ENCODE data around the gene OPRD1.
"Not testable (repeated sequence)": the region's sequence is repeated elsewhere in the genome, so short reads cannot be mapped to it uniquely, and the experiment has no call there.

The OPRD1 gene

DNA sequence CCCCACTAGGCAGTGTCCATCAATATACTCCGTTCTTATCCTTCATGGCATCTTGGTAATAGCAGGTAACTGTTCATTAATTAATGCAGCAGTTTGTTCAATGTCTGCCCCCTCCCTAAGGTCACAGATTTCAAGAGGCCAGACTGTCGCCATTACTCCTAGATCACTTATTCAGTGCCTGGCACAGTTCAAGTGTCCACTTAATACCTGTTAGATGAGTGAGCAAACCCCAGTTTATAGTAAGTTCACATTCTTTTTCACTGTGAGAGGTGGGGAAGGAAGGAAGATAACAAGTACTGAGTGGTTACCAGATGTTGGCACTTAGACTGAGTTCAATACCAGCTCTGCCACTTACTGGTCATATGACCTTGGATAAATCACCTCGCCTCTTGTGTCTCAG lies 36.4 kb downstream of the OPRD1 start:
- TF ChIP-seq, protein P1, sequence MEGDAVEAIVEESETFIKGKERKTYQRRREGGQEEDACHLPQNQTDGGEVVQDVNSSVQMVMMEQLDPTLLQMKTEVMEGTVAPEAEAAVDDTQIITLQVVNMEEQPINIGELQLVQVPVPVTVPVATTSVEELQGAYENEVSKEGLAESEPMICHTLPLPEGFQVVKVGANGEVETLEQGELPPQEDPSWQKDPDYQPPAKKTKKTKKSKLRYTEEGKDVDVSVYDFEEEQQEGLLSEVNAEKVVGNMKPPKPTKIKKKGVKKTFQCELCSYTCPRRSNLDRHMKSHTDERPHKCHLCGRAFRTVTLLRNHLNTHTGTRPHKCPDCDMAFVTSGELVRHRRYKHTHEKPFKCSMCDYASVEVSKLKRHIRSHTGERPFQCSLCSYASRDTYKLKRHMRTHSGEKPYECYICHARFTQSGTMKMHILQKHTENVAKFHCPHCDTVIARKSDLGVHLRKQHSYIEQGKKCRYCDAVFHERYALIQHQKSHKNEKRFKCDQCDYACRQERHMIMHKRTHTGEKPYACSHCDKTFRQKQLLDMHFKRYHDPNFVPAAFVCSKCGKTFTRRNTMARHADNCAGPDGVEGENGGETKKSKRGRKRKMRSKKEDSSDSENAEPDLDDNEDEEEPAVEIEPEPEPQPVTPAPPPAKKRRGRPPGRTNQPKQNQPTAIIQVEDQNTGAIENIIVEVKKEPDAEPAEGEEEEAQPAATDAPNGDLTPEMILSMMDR (conservative IDR thresholded peaks at IDR 0.05; ENCODE audit: low read depth), result no peak
- CTCF ChIA-PET, result no interaction called here
- DNase-seq (ENCODE audit: low spot score), result no peak
- no peak overlapping the region for H3K27ac ChIP-seq
- POLR2A ChIA-PET (ENCODE audit: low non-redundant PET), result no interaction called here

DNA sequence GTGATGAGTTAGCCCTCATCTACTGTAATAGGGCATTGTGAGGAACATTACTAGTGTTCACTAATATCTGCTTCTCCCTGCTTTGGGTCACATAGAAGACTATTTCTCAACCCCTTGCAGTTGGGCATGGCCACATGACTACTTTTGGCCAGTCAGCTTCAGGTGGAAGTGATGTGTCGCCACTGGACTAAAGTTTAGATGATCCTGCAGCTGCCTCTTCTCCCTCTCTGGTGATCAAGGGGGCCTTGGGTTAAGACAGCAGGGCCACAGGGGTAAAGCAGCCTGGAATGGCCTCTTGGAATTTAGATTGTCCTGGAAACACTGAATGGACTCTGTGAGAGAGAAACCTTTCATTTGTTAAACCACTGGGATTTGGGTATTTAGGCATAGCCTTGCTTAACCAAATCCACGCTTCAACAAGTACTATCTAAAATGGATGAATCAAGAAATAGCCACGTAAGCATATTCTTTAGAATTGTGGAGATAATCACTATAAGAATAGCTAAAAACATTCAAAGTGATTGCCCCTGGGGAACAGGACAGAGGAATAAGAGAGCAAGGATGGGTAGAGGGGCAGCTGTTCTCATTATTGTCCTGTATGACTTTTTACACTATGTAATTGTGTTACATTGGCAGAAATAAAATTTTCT lies 41.2 kb downstream of the OPRD1 start:
- POLR2A ChIA-PET (ENCODE audit: low non-redundant PET), result interaction anchor here (0.6 kb wide), 1 partner anchor 1452 kb away, joined by 4 read pairs; no protein-coding TSS in a partner anchor
- TF ChIP-seq, protein P1 (conservative IDR thresholded peaks at IDR 0.05; ENCODE audit: low read depth), result no peak

DNA sequence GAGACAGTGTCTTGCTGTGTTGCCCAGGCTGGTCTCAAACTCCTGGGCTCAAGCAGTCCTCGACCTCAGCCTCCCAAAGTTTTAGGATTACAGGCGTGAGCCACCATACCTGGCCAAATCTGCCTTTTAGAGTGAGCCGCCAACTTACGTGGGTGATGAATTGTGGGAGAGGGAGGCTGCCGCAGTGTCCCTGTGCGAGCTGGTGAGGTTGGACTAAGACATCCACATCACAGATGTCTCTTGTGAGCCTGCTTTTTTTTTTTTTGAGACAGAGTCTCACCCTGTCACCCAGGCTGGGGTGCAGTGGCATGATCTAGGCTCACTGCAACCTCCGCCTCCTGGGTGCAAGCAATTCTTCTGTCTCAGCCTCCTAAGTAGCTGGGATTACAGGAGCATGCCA lies 42.4 kb downstream of the OPRD1 start:
- DNase-seq (ENCODE audit: low spot score); H3K27ac ChIP-seq; POLR2A ChIA-PET (ENCODE audit: low non-redundant PET): not testable (repeated sequence)
- CTCF ChIA-PET, result interaction anchor here (0.6 kb wide), 1 partner anchor 15 kb away, joined by 3 read pairs; no protein-coding TSS in a partner anchor

More for the DNA sequence above, 41.2 kb downstream of the OPRD1 start:
- no peak overlapping the region for H3K27ac ChIP-seq
- CTCF ChIA-PET, result interaction anchor here (0.7 kb wide), 1 partner anchor 78 kb away, joined by 5 read pairs; no protein-coding TSS in a partner anchor
- DNase-seq (ENCODE audit: low spot score), result no peak

DNA sequence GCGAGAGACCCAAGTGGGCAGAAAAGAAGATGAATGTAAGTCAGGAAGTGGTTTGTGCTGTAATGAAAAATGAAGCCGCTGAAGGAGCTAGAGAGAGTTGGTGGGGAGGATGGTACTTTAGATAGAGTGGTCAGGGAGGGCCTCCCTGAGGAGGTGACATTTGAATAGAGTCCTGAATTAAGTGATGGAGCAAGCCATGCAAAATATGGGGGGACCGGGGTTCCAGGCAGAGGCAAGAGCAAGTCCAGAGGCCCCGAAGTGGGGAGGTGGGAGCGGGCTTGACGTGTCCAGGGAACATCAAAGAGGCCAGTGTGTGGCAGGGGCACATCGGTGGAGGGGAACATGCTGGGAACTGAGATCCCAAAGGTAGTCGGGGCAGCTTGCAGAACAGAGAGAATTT lies 43.1 kb downstream of the OPRD1 start:
- TF ChIP-seq, protein P1 (conservative IDR thresholded peaks at IDR 0.05; ENCODE audit: low read depth), result no peak
- POLR2A ChIA-PET (ENCODE audit: low non-redundant PET), result no interaction called here
- DNase-seq (ENCODE audit: low spot score), result no peak
- CTCF ChIA-PET, result no interaction called here
- no peak overlapping the region for H3K27ac ChIP-seq

DNA sequence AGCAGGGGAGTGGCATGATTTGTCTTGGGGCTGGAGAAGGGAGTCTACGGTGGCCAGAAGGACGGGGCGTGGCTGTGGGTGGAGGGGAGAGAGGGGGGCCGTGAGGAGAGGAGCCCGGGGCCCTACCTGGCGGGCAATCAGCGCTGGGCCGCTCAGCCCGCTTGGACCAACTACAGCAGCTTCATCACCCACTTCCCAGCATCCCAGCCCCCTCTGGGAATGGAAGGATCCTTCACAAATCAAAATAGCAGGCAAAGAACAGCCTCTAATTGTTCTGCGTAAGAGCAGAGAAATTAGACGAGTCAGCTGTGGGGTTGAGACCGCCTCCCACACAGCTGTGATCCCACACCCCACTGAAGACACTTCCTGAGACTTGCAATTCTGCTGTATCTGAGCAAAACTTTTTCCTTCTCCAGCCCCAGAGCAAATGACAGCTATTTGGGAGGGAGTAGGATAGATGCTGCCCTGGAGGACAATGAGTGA lies 43.5 kb downstream of the OPRD1 start:
- POLR2A ChIA-PET (ENCODE audit: low non-redundant PET), result no interaction called here

DNA sequence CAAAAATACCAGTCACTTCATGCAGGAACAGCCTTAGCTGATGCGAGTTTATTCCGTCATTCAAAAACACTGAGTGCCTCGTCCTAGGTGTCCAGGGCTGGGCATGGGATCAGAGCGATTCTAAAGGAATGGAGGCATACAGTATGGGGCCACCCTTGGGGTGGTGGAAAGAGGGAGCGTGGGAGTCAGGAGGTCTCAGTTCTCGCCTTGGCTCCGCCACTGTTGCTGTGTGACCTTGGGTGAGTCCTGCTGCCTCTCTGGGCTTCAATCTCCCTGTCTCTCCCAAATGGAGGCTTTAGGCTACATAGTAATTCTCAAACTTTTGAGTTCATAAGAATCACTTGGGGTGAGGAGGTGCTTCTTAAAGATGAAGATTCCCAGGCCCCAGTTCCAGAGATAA lies 44.0 kb downstream of the OPRD1 start:
- CTCF ChIA-PET, result interaction anchor here (0.5 kb wide), 1 partner anchor 63 kb away, joined by 6 read pairs; no protein-coding TSS in a partner anchor
- H3K27ac ChIP-seq, result no peak overlapping the region
- no peak for DNase-seq (ENCODE audit: low spot score)
- TF ChIP-seq, protein P1 (conservative IDR thresholded peaks at IDR 0.05; ENCODE audit: low read depth), result no peak
- POLR2A ChIA-PET (ENCODE audit: low non-redundant PET), result no interaction called here

More for the DNA sequence above, 43.5 kb downstream of the OPRD1 start:
- no peak overlapping the region for H3K27ac ChIP-seq
- TF ChIP-seq, protein P1 (conservative IDR thresholded peaks at IDR 0.05; ENCODE audit: low read depth), result no peak
- no peak for DNase-seq (ENCODE audit: low spot score)
- CTCF ChIA-PET, result interaction anchor here (0.5 kb wide), 1 partner anchor 63 kb away, joined by 6 read pairs; no protein-coding TSS in a partner anchor

Data from RWPE1 (cell line).